Natural killer cell (primary cell): ENCODE data around the gene TSSK2. TPM values are rescaled to one million over a fixed set of nuclear protein-coding genes. Genes with fewer than 3 reads are reported as not detected.
A peak's percentile ranks its signal among the peaks of the same experiment; 100 is the strongest.

Experiments
- ATAC-seq, 3 donors: fragments of 150-1000 bp in 2 of 3; fragments of 200-7000 bp in 1 of 3; cut with Tn5 transposase; 1 replicate in 1 of 3; 2 replicates in 2 of 3; pipeline ENCODE4 v1.10.0; 2021; ENCODE audit warnings: mild to moderate bottlenecking in 2 of 3, moderate library complexity in 2 of 3
- DNase-seq, 2 donors: peaks; one replicate each; pipeline versions ENCODE4 v3.0.0 to v3.0.0-alpha.2; 2013 to 2021; ENCODE audit warnings: mixed read lengths in 1 of 2
- H3K27ac ChIP-seq: one replicate; pipeline ENCODE4 v1.5.1; 2013; ENCODE audit warnings: mild to moderate bottlenecking, low read length
- H3K27me3 ChIP-seq: one replicate; pipeline ENCODE4 v1.6.1; 2013; ENCODE audit warnings: low read length; ENCODE audit not compliant: control insufficient read depth, insufficient read depth
- H3K36me3 ChIP-seq: one replicate; pipeline ENCODE4 v1.6.1; 2013; ENCODE audit warnings: low read length; ENCODE audit not compliant: control insufficient read depth, insufficient read depth
- H3K4me1 ChIP-seq: one replicate; pipeline ENCODE4 v1.6.1; 2013; ENCODE audit warnings: low read length; ENCODE audit not compliant: control insufficient read depth, insufficient read depth
- H3K4me3 ChIP-seq: one replicate; pipeline ENCODE4 v1.5.1; 2013; ENCODE audit warnings: low read length
- H3K9me3 ChIP-seq: one replicate; pipeline ENCODE4 v1.6.1; 2013; ENCODE audit warnings: low read length; ENCODE audit not compliant: control insufficient read depth, insufficient read depth
- H3K27ac Mint-ChIP-seq, 2 donors: one replicate each; pipeline ENCODE4 v1.8.0; 2022; ENCODE audit warnings: mild to moderate bottlenecking in 2 of 2, mixed read lengths in 2 of 2, moderate library complexity in 1 of 2
- H3K27me3 Mint-ChIP-seq, 2 donors: one replicate each; pipeline ENCODE4 v1.8.0; 2022; ENCODE audit warnings: low read depth in 2 of 2, mixed read lengths in 2 of 2
- H3K36me3 Mint-ChIP-seq: one replicate; pipeline ENCODE4 v1.8.0; 2022; ENCODE audit warnings: mixed read lengths
- H3K4me1 Mint-ChIP-seq, 2 donors: one replicate each; pipeline ENCODE4 v1.8.0; 2022; ENCODE audit warnings: mixed read lengths in 2 of 2
- H3K4me3 Mint-ChIP-seq: one replicate; pipeline ENCODE4 v1.8.0; 2022; ENCODE audit warnings: mild to moderate bottlenecking, moderate library complexity, mixed read lengths
- H3K9me3 Mint-ChIP-seq, 2 donors: one replicate each; pipeline ENCODE4 v1.8.0; 2022; ENCODE audit warnings: mixed read lengths in 2 of 2
- CTCF ChIP-seq: fragments of 200-600 bp; IDR thresholded peaks from one replicate; pipeline ENCODE4 v1.8.0; 2022; ENCODE audit warnings: antibody characterized with exemption
- WGBS: methylation state at CpG from one replicate; pipeline ENCODE4 v1.1.7; 2013; ENCODE audit warnings: missing lambda C conversion rate; ENCODE audit not compliant: insufficient coverage; 5-methylcytosine and 5-hydroxymethylcytosine counted together
- intact Hi-C: fragments of 100-400 bp; cut with micrococcal nuclease; formaldehyde crosslinking; loops from one replicate; pipeline ENCODE4 v1.14.2; 2022
- total RNA-seq, 4 donors: library from RNA; stranded (reverse); fragments of 120-200 nt in 1 of 4; gene quantifications; one replicate each; pipeline versions ENCODE4 v1.2.3 to v1.2.4, GENCODE V29; 2013 to 2022

Gene TSSK2
- total RNA-seq, 3 donors from 2014 or later (not counting 1 experiment from before 2014, with no cell fraction given), result not detected

GRCh38 chr22:19134176-19134831 lies 3.2 kb downstream of the TSSK2 start:
- no peaks in the 10 kb centered on the region for H3K9me3 ChIP-seq
- intact Hi-C loops, result no loop called here
- Mint-ChIP-seq H3K4me3 (no peak overlapping the region), H3K9me3 (no peaks in the 10 kb centered on the region), H3K36me3 (no peaks in the 10 kb centered on the region), H3K27me3 (no peaks in the 10 kb centered on the region), H3K4me1 (peaks cover 0 to 13% of the 10 kb centered on the region in 2 donors), H3K27ac (no peak overlapping the region)
- ATAC-seq, result peak in 1 of 3 donors; percentile 21
- no peak for DNase-seq
- H3K4me3 ChIP-seq, result no peak overlapping the region
- peaks cover 51% of the 10 kb centered on the region for H3K36me3 ChIP-seq
- no peaks in the 10 kb centered on the region for H3K27me3 ChIP-seq
- 92% methylated on average over 21 of the region's 21 CpGs for WGBS
- no peak for TF ChIP-seq CTCF
- H3K4me1 ChIP-seq, result no peaks in the 10 kb centered on the region
- no peak overlapping the region for H3K27ac ChIP-seq

GRCh38 chr22:19134874-19135273 lies 3.8 kb downstream of the TSSK2 start:
- Mint-ChIP-seq H3K27ac (peak overlapping the region in 1 of 2 donors; percentile 53), H3K4me1 (peaks cover 0 to 17% of the 10 kb centered on the region in 2 donors), H3K4me3 (no peak overlapping the region), H3K9me3 (no peaks in the 10 kb centered on the region), H3K27me3 (no peaks in the 10 kb centered on the region), H3K36me3 (no peaks in the 10 kb centered on the region)
- intact Hi-C loops, result no loop called here
- 96% methylated on average over 18 of the region's 18 CpGs for WGBS
- Histone ChIP-seq H3K9me3 (no peaks in the 10 kb centered on the region), H3K36me3 (peaks cover 57% of the 10 kb centered on the region), H3K4me1 (no peaks in the 10 kb centered on the region), H3K27me3 (no peaks in the 10 kb centered on the region), H3K4me3 (no peak overlapping the region), H3K27ac (no peak overlapping the region)
- no peak for TF ChIP-seq CTCF
- DNase-seq (no peak), ATAC-seq (no peak)

GRCh38 chr22:19136915-19137314 lies 5.8 kb downstream of the TSSK2 start:
- no peak for TF ChIP-seq CTCF
- Mint-ChIP-seq H3K27ac (no peak overlapping the region), H3K36me3 (no peaks in the 10 kb centered on the region), H3K27me3 (no peaks in the 10 kb centered on the region), H3K4me1 (peaks cover 0 to 17% of the 10 kb centered on the region in 2 donors), H3K4me3 (no peak overlapping the region), H3K9me3 (no peaks in the 10 kb centered on the region)
- peaks cover 76% of the 10 kb centered on the region for H3K36me3 ChIP-seq
- no peak for DNase-seq
- WGBS, result 98% methylated on average over 10 of the region's 10 CpGs
- no peaks in the 10 kb centered on the region for H3K27me3 ChIP-seq
- intact Hi-C loops, result no loop called here
- no peak for ATAC-seq
- H3K27ac ChIP-seq, result no peak overlapping the region
- no peaks in the 10 kb centered on the region for H3K9me3 ChIP-seq
- H3K4me3 ChIP-seq, result no peak overlapping the region
- H3K4me1 ChIP-seq, result no peaks in the 10 kb centered on the region
